ENCODE data around the gene CHAF1B. TPM values are rescaled to one million over a fixed set of nuclear protein-coding genes. Genes with fewer than 3 reads are reported as not detected.

CHAF1B gene
- total RNA-seq, 4 donors from 2014 or later, result 0.31 to 2.1 (median 1.1) TPM

GRCh38 chr21:36419996-36420395 lies 34.8 kb downstream of the CHAF1B start:
- Histone ChIP-seq H3K27ac (no peak overlapping the region), H3K36me3 (peaks cover 0 to 14% of the 10 kb centered on the region in 2 donors), H3K4me1 (peaks cover 0 to 7% (median 0%) of the 10 kb centered on the region in 3 donors), H3K4me3 (no peak overlapping the region), H3K9me3 (no peaks in the 10 kb centered on the region), H3K27me3 (no peaks in the 10 kb centered on the region)
- TF ChIP-seq CTCF (IDR thresholded peaks at IDR 0.05) (peak in 3 of 4 experiments; percentile 61 to 74 (median 64)), EP300 (IDR thresholded peaks at IDR 0.05) (no peak)
- peak; percentile 94 for ATAC-seq
- 20 to 23% methylated on average over 3 to 8 of the region's 8 CpGs for WGBS, 2 donors (ENCODE audit: low coverage in 1 of 2)

- Histone ChIP-seq H3K27me3 (no peaks in the 10 kb centered on the region), H3K4me3 (no peak overlapping the region), H3K36me3 (peaks cover 0 to 9% of the 10 kb centered on the region in 2 donors), H3K9me3 (no peaks in the 10 kb centered on the region), H3K4me1 (peaks cover 0 to 7% (median 0%) of the 10 kb centered on the region in 3 donors), H3K27ac (no peak overlapping the region)
- no peak for TF ChIP-seq POLR2AphosphoS5 (IDR thresholded peaks at IDR 0.05)
- TF ChIP-seq CTCF (IDR thresholded peaks at IDR 0.05), result no peak
- TF ChIP-seq POLR2A (IDR thresholded peaks at IDR 0.05), result no peak
- no peak for TF ChIP-seq EP300 (IDR thresholded peaks at IDR 0.05)
- 89 to 92% methylated on average over 4 to 17 of the region's 18 CpGs for WGBS, 2 donors (ENCODE audit: low coverage in 1 of 2)
- no peak for ATAC-seq
These were observed 35.6 kb downstream of the CHAF1B start for GRCh38 chr21:36420571-36421339.

- no peak overlapping the region for H3K27ac ChIP-seq
- WGBS, 2 donors (ENCODE audit: low coverage in 1 of 2), result 49% methylated on average over 12 of the region's 28 CpGs; no CpG with 5 or more reads in 1 of the 2 donors
- H3K4me1 ChIP-seq, result peaks cover 0 to 7% (median 0%) of the 10 kb centered on the region in 3 donors
- no peak for ATAC-seq
- H3K27me3 ChIP-seq, result no peaks in the 10 kb centered on the region
- no peaks in the 10 kb centered on the region for H3K9me3 ChIP-seq
- H3K4me3 ChIP-seq, result no peak overlapping the region
- TF ChIP-seq CTCF (IDR thresholded peaks at IDR 0.05) (peak in 1 of 4 experiments; percentile 50), EP300 (IDR thresholded peaks at IDR 0.05) (no peak)
- H3K36me3 ChIP-seq, result no peaks in the 10 kb centered on the region
These were observed 37.3 kb downstream of the CHAF1B start for GRCh38 chr21:36422279-36423098.

- ATAC-seq, result no peak
- Histone ChIP-seq H3K4me1 (peaks cover 0 to 7% (median 0%) of the 10 kb centered on the region in 3 donors), H3K4me3 (no peak overlapping the region), H3K36me3 (no peaks in the 10 kb centered on the region), H3K9me3 (no peaks in the 10 kb centered on the region), H3K27ac (no peak overlapping the region), H3K27me3 (no peaks in the 10 kb centered on the region)
- 92 to 98% methylated on average over 9 to 11 of the region's 12 CpGs for WGBS, 2 donors (ENCODE audit: low coverage in 1 of 2)
- no peak for TF ChIP-seq POLR2A (IDR thresholded peaks at IDR 0.05)
These were observed 38.7 kb downstream of the CHAF1B start for GRCh38 chr21:36423771-36424433.

- ATAC-seq, result no peak
- Histone ChIP-seq H3K36me3 (no peaks in the 10 kb centered on the region), H3K27ac (no peak overlapping the region), H3K9me3 (no peaks in the 10 kb centered on the region), H3K27me3 (no peaks in the 10 kb centered on the region), H3K4me1 (peaks cover 0 to 7% (median 0%) of the 10 kb centered on the region in 3 donors), H3K4me3 (no peak overlapping the region)
- WGBS, 2 donors (ENCODE audit: low coverage in 1 of 2), result 80 to 100% methylated on average over 1 of the region's 8 CpGs
- TF ChIP-seq CTCF (IDR thresholded peaks at IDR 0.05), result no peak
- TF ChIP-seq EP300 (IDR thresholded peaks at IDR 0.05), result no peak
- TF ChIP-seq POLR2A (IDR thresholded peaks at IDR 0.05), result no peak
- no peak for TF ChIP-seq POLR2AphosphoS5 (IDR thresholded peaks at IDR 0.05)
These were observed 39.4 kb downstream of the CHAF1B start for GRCh38 chr21:36424592-36424991.
